ENCODE data around the gene FJX1.

Gene FJX1

GRCh38 chr11:35588627-35589026 lies 29.6 kb upstream of the FJX1 start:
- DNase-seq (ENCODE audit: extremely low read depth, insufficient read length), result no peak
- H3K36me3 ChIP-seq (ENCODE audit: control insufficient read depth, insufficient read depth, low read length), result no peaks in the 10 kb centered on the region
- no peak for TF ChIP-seq CTCF (IDR thresholded peaks at IDR 0.05; ENCODE audit: insufficient read depth, low read length, poor library complexity, severe bottlenecking)
- no peaks in the 10 kb centered on the region for H3K27me3 ChIP-seq (replicated peaks; ENCODE audit: control insufficient read depth, insufficient read depth, low read length)
- no peak overlapping the region for H3K4me3 ChIP-seq (replicated peaks; ENCODE audit: low read depth, low read length)

- DNase-seq (ENCODE audit: extremely low read depth, insufficient read length), result no peak
- Histone ChIP-seq H3K36me3 (ENCODE audit: control insufficient read depth, insufficient read depth, low read length) (no peaks in the 10 kb centered on the region), H3K27me3 (replicated peaks; ENCODE audit: control insufficient read depth, insufficient read depth, low read length) (no peaks in the 10 kb centered on the region), H3K4me3 (replicated peaks; ENCODE audit: low read depth, low read length) (no peak overlapping the region)
- no peak for TF ChIP-seq CTCF (IDR thresholded peaks at IDR 0.05; ENCODE audit: insufficient read depth, low read length, poor library complexity, severe bottlenecking)
Observed at GRCh38 chr11:35589281-35589680, 29.0 kb upstream of the FJX1 start.

- Histone ChIP-seq H3K27me3 (replicated peaks; ENCODE audit: control insufficient read depth, insufficient read depth, low read length) (no peaks in the 10 kb centered on the region), H3K4me3 (replicated peaks; ENCODE audit: low read depth, low read length) (no peak overlapping the region), H3K36me3 (ENCODE audit: control insufficient read depth, insufficient read depth, low read length) (no peaks in the 10 kb centered on the region)
- no peak for DNase-seq (ENCODE audit: extremely low read depth, insufficient read length)
- TF ChIP-seq CTCF (IDR thresholded peaks at IDR 0.05; ENCODE audit: insufficient read depth, low read length, poor library complexity, severe bottlenecking), result no peak
Observed at GRCh38 chr11:35590412-35590811, 27.8 kb upstream of the FJX1 start.

GRCh38 chr11:35593143-35593542 lies 25.1 kb upstream of the FJX1 start:
- no peaks in the 10 kb centered on the region for H3K27me3 ChIP-seq (replicated peaks; ENCODE audit: control insufficient read depth, insufficient read depth, low read length)
- no peak for TF ChIP-seq CTCF (IDR thresholded peaks at IDR 0.05; ENCODE audit: insufficient read depth, low read length, poor library complexity, severe bottlenecking)
- DNase-seq (ENCODE audit: extremely low read depth, insufficient read length), result no peak

GRCh38 chr11:35594680-35595079 lies 23.6 kb upstream of the FJX1 start:
- no peak overlapping the region for H3K4me3 ChIP-seq (replicated peaks; ENCODE audit: low read depth, low read length)
- no peak for TF ChIP-seq CTCF (IDR thresholded peaks at IDR 0.05; ENCODE audit: insufficient read depth, low read length, poor library complexity, severe bottlenecking)
- no peak for DNase-seq (ENCODE audit: extremely low read depth, insufficient read length)
- H3K27me3 ChIP-seq (replicated peaks; ENCODE audit: control insufficient read depth, insufficient read depth, low read length), result no peaks in the 10 kb centered on the region
- H3K36me3 ChIP-seq (ENCODE audit: control insufficient read depth, insufficient read depth, low read length), result no peaks in the 10 kb centered on the region

More at GRCh38 chr11:35593143-35593542, 25.1 kb upstream of the FJX1 start:
- Histone ChIP-seq H3K4me3 (replicated peaks; ENCODE audit: low read depth, low read length) (no peak overlapping the region), H3K36me3 (ENCODE audit: control insufficient read depth, insufficient read depth, low read length) (no peaks in the 10 kb centered on the region)
